WTC11 (cell line): ENCODE results near the gene MYORG. TPM values are rescaled to one million over a fixed set of nuclear protein-coding genes. Genes with fewer than 3 reads are reported as not detected.

Experiments
- ARID4B ChIP-seq: sonication (generic); formaldehyde crosslinking; IDR thresholded peaks from 2 replicates; pipeline ENCODE4 v1.8.0; 2023; ENCODE audit warnings: missing genetic modification reagents, mild to moderate bottlenecking, borderline replicate concordance
- ATF2 ChIP-seq: sonication (generic); formaldehyde crosslinking; IDR thresholded peaks from 2 replicates; pipeline ENCODE4 v1.8.1; 2022; ENCODE audit warnings: low read depth, missing genetic modification reagents, borderline replicate concordance
- CREM ChIP-seq: sonication (generic); formaldehyde crosslinking; IDR thresholded peaks from 2 replicates; pipeline ENCODE4 v1.8.1; 2022; ENCODE audit warnings: mild to moderate bottlenecking, missing genetic modification reagents, moderate library complexity
- E2F5 ChIP-seq: sonication (generic); formaldehyde crosslinking; IDR thresholded peaks from 2 replicates; pipeline ENCODE4 v1.8.1; 2022; ENCODE audit warnings: mild to moderate bottlenecking, moderate library complexity, missing genetic modification reagents
- ERG ChIP-seq: fragments of 250-450 bp; sonication (Bioruptor Pico); IDR thresholded peaks from 2 replicates; pipeline ENCODE4 v1.8.0; 2021; ENCODE audit warnings: mild to moderate bottlenecking
- FOXP4 ChIP-seq: sonication (generic); formaldehyde crosslinking; IDR thresholded peaks from 2 replicates; pipeline ENCODE4 v1.8.0; 2022; ENCODE audit warnings: mild to moderate bottlenecking, missing genetic modification reagents
- GTF2I ChIP-seq: fragments of 250-450 bp; sonication (Bioruptor Pico); conservative IDR thresholded peaks from 2 replicates; pipeline ENCODE4 v1.4.0; 2021; ENCODE audit warnings: mild to moderate bottlenecking
- JUN ChIP-seq: sonication (generic); formaldehyde crosslinking; IDR thresholded peaks from 2 replicates; pipeline ENCODE4 v1.8.0; 2023; ENCODE audit warnings: mild to moderate bottlenecking, missing genetic modification reagents
- MYBL2 ChIP-seq: sonication (generic); formaldehyde crosslinking; IDR thresholded peaks from 2 replicates; pipeline ENCODE4 v1.8.1; 2023; ENCODE audit warnings: mild to moderate bottlenecking, moderate library complexity, missing genetic modification reagents
- NFATC4 ChIP-seq: fragments of 250-450 bp; sonication (Bioruptor Pico); IDR thresholded peaks from 2 replicates; pipeline ENCODE4 v1.9.0; 2021; ENCODE audit warnings: mild to moderate bottlenecking
- NFYB ChIP-seq: sonication (generic); formaldehyde crosslinking; conservative IDR thresholded peaks from 2 replicates; pipeline ENCODE4 v1.8.0; 2022; ENCODE audit warnings: low read depth, missing genetic modification reagents
- NR3C1 ChIP-seq: sonication (generic); formaldehyde crosslinking; conservative IDR thresholded peaks from 2 replicates; pipeline ENCODE4 v1.8.1; 2023; ENCODE audit warnings: low read depth, mild to moderate bottlenecking, missing genetic modification reagents
- SMAD4 ChIP-seq: sonication (generic); formaldehyde crosslinking; IDR thresholded peaks from 2 replicates; pipeline ENCODE4 v1.8.0; 2022; ENCODE audit warnings: mild to moderate bottlenecking, missing genetic modification reagents
- ZNF232 ChIP-seq: sonication (generic); formaldehyde crosslinking; IDR thresholded peaks from 2 replicates; pipeline ENCODE4 v1.8.0; 2022; ENCODE audit warnings: mild to moderate bottlenecking, missing genetic modification reagents
- total RNA-seq: library from RNA; stranded (reverse); gene quantifications from 3 replicates; pipeline ENCODE4 v1.2.3, GENCODE V29; 2021
- TF ChIP-seq, protein P1 (sequence below): fragments of 200-600 bp; IDR thresholded peaks from 2 replicates; pipeline ENCODE4 v1.8.0; 2022; ENCODE audit warnings: antibody characterized with exemption
- TF ChIP-seq, protein P2 (sequence below): fragments of 250-450 bp; sonication (Bioruptor Pico); conservative IDR thresholded peaks from 2 replicates; pipeline ENCODE4 v1.9.0; 2021; ENCODE audit warnings: mild to moderate bottlenecking
- TF ChIP-seq, protein P3 (sequence below): sonication (generic); formaldehyde crosslinking; IDR thresholded peaks from 2 replicates; pipeline ENCODE4 v1.8.1; 2023; ENCODE audit warnings: mild to moderate bottlenecking, missing genetic modification reagents
- TF ChIP-seq, protein P4 (sequence below): sonication (generic); formaldehyde crosslinking; conservative IDR thresholded peaks from 2 replicates; pipeline ENCODE4 v1.8.1; 2023; ENCODE audit warnings: mild to moderate bottlenecking, low read depth, missing genetic modification reagents, moderate library complexity

The MYORG gene
- total RNA-seq, 1 experiment from 2014 or later = 18.9 TPM

DNA sequence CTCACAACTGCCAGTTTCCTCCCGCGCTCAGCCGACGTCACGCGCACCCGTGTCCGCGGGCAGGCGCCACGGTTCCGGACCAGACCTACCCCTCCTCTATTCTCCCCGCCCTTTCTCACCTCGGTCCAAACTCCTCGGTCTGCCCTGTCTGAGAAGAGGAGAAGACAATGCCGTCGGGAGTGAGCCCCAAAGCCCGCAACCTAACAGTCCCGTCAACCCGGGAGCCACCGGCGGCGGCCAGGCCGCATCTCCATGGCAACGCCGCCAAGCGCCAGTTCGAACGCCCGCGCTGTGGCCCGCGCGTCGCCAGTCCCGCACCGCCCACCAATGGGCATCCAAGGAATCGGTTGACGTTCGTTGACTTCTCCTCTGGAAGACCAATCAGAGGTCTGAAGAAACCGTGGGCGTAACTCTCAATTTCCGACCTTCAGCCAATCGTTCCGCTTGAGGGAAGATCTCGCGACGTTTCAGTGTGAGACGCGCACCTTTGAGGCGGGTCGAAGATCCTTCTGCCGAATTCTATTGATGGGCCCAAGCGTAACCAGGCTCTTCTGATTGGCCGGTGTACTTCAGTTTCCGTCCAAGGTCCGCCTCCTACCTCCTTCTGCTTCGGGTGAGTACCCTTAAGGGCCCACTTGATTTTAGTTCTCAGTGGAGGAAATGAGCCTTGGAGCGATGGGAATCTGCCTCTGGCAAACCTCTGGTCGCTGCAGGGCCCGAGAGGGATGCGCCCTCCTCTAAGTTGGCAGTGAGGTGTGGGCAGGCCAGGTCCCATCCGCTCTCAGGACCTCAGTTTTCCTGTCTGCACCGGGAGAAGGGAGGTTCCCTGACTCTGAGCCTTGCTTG, 47.5 kb downstream of the MYORG start, which contains the start of the genes KIF24 and NUDT2 (continued):
- TF ChIP-seq ARID4B (CRISPR knock-in tag) (peak; percentile 94; the same call in 1 of the 2 replicates), MYBL2 (CRISPR knock-in tag) (peak; percentile 25; the same call in 1 of the 2 replicates), NFATC4 (no peak), ERG (no peak), E2F5 (CRISPR knock-in tag) (peak; percentile 68), FOXP4 (peak; percentile 56; the same call in 1 of the 2 replicates), CREM (CRISPR knock-in tag) (peak; percentile 70; the same call in 1 of the 2 replicates), NFYB (CRISPR knock-in tag) (peak; percentile 93), JUN (CRISPR knock-in tag) (no peak), SMAD4 (CRISPR knock-in tag) (no peak), NR3C1 (no peak), ATF2 (CRISPR knock-in tag) (no peak), GTF2I (CRISPR knock-in tag) (no peak), ZNF232 (CRISPR knock-in tag) (no peak)
- TF ChIP-seq, protein P1, sequence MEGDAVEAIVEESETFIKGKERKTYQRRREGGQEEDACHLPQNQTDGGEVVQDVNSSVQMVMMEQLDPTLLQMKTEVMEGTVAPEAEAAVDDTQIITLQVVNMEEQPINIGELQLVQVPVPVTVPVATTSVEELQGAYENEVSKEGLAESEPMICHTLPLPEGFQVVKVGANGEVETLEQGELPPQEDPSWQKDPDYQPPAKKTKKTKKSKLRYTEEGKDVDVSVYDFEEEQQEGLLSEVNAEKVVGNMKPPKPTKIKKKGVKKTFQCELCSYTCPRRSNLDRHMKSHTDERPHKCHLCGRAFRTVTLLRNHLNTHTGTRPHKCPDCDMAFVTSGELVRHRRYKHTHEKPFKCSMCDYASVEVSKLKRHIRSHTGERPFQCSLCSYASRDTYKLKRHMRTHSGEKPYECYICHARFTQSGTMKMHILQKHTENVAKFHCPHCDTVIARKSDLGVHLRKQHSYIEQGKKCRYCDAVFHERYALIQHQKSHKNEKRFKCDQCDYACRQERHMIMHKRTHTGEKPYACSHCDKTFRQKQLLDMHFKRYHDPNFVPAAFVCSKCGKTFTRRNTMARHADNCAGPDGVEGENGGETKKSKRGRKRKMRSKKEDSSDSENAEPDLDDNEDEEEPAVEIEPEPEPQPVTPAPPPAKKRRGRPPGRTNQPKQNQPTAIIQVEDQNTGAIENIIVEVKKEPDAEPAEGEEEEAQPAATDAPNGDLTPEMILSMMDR = no peak
- TF ChIP-seq, protein P2, sequence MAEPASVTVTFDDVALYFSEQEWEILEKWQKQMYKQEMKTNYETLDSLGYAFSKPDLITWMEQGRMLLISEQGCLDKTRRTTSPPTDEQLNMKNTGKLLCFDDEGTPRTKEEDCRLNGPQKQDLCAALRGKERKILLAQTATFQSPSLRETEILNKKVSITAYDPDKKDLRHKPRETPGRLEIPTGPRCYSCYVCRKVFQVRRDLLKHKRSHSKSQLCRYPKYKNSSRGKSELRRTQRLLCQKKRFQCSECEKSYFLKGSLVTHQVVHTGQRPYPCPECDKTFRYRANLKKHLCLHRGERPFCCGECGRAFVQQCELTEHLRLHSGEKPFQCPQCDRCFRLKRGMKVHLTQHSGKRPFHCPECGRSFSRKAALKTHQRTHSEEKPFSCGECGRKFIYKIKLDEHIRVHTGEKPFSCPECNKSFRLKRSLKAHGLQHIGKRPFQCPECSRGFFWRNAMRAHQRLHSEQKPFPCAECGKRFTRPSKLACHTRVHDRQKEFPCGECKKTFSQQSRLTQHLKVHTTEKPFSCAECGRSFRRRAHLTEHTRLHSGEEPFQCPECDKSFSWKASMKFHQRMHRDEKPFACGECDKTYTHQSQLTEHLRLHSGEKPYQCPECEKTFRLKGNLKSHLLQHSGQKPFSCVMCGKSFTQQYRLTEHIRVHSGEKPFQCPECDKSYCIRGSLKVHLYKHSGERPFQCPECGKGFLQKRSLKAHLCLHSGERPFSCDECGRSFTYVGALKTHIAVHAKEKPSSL (CRISPR knock-in tag) = no peak
- TF ChIP-seq, protein P3, sequence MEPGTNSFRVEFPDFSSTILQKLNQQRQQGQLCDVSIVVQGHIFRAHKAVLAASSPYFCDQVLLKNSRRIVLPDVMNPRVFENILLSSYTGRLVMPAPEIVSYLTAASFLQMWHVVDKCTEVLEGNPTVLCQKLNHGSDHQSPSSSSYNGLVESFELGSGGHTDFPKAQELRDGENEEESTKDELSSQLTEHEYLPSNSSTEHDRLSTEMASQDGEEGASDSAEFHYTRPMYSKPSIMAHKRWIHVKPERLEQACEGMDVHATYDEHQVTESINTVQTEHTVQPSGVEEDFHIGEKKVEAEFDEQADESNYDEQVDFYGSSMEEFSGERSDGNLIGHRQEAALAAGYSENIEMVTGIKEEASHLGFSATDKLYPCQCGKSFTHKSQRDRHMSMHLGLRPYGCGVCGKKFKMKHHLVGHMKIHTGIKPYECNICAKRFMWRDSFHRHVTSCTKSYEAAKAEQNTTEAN (CRISPR knock-in tag) = no peak
- TF ChIP-seq, protein P4, sequence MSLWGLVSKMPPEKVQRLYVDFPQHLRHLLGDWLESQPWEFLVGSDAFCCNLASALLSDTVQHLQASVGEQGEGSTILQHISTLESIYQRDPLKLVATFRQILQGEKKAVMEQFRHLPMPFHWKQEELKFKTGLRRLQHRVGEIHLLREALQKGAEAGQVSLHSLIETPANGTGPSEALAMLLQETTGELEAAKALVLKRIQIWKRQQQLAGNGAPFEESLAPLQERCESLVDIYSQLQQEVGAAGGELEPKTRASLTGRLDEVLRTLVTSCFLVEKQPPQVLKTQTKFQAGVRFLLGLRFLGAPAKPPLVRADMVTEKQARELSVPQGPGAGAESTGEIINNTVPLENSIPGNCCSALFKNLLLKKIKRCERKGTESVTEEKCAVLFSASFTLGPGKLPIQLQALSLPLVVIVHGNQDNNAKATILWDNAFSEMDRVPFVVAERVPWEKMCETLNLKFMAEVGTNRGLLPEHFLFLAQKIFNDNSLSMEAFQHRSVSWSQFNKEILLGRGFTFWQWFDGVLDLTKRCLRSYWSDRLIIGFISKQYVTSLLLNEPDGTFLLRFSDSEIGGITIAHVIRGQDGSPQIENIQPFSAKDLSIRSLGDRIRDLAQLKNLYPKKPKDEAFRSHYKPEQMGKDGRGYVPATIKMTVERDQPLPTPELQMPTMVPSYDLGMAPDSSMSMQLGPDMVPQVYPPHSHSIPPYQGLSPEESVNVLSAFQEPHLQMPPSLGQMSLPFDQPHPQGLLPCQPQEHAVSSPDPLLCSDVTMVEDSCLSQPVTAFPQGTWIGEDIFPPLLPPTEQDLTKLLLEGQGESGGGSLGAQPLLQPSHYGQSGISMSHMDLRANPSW (CRISPR knock-in tag) = no peak
